ENCODE data around the gene SLC16A3. TPM values are rescaled to one million over a fixed set of nuclear protein-coding genes. Genes with fewer than 3 reads are reported as not detected.

SLC16A3 gene
- polyA plus RNA-seq, 1 donor (not counting 4 experiments of a cell fraction or from before 2014, with no cell fraction given), result 35.7 TPM

DNA sequence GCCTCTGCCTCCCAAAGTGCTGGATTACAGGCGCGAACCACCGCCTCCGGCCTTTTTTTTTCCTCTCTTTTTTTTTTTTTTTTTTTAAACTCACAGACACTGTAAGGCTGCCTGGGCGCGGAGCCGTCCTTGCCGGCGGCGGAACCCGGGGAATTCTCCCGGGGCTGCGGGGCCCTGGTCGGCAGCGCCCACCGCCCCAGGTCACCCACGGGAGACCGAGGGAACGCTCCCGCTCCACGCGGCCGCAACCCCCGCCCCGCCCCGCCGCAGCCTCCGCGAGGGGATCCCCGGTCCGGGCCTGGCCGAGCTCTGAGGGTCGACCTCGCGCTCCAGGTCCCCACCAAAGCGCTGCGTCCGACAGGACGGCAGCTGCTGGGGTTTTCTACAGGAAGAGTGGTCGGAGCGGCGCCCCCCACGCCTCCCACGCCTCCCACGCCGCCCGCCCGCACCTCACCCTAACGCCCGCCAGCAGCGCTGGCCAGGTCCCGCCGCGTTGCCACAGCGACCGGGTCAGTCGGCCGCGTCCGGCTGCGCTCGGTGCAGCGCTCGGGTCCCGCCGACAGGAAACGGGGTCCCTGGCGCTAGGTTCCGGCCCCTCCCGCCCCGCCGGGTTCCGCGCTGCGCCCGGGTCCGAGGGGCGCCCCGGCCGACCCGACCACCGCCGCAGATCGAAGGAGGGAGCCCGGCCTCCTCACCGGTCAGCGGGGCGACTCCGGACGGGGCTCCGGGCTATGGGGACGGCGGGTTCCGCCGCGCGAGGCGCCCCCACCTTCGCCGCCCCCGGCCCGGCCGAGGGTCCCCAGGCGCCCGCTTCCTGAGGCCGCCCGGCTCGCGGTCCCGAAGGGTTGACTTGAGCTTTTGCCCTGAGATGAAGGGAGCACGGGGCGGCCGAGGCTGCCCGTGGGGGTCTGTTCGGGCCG, 16.3 kb upstream of the SLC16A3 start, which contains the start of gene CCDC57:
CCDC57 (minus strand) TSS at position 512 of the 920 bp plus-strand sequence. CDS start 10,898 bp downstream, outside the sequence.
- no peak for FAIRE-seq
- H3K27me3 ChIP-seq (ENCODE audit: control insufficient read depth, extremely low read depth, insufficient read depth, low read length), result no peaks in the 10 kb centered on the region
- peak within 1 kb of the TSS; percentile 81 for H3K27ac ChIP-seq (ENCODE audit: control insufficient read depth, insufficient read depth, low read length)
- H3K79me2 ChIP-seq (ENCODE audit: control insufficient read depth, insufficient read depth, low read length), result peaks cover 14% of the 10 kb centered on the region
- H3K9me3 ChIP-seq (ENCODE audit: control insufficient read depth, low read depth, low read length), result no peaks in the 10 kb centered on the region
- dilution Hi-C loops (cut with MboI; ENCODE audit: extremely low pct_ligation_motif_present, low sequenced_read_pairs), result no loop called here
- TF ChIP-seq EZH2 (IDR thresholded peaks at IDR 0.05; ENCODE audit: low read length), result no peak
- TF ChIP-seq, protein P1, sequence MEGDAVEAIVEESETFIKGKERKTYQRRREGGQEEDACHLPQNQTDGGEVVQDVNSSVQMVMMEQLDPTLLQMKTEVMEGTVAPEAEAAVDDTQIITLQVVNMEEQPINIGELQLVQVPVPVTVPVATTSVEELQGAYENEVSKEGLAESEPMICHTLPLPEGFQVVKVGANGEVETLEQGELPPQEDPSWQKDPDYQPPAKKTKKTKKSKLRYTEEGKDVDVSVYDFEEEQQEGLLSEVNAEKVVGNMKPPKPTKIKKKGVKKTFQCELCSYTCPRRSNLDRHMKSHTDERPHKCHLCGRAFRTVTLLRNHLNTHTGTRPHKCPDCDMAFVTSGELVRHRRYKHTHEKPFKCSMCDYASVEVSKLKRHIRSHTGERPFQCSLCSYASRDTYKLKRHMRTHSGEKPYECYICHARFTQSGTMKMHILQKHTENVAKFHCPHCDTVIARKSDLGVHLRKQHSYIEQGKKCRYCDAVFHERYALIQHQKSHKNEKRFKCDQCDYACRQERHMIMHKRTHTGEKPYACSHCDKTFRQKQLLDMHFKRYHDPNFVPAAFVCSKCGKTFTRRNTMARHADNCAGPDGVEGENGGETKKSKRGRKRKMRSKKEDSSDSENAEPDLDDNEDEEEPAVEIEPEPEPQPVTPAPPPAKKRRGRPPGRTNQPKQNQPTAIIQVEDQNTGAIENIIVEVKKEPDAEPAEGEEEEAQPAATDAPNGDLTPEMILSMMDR (optimal IDR thresholded peaks at IDR 0.05 in 1 of 3, IDR thresholded peaks at IDR 0.05 in 1 of 3, conservative IDR thresholded peaks at IDR 0.05 in 1 of 3; ENCODE audit: extremely low read depth in 1 of 3, insufficient read depth in 2 of 3, low read length in 3 of 3), result no peak
- peak within 1 kb of the TSS; percentile 90 for H3K4me2 ChIP-seq (ENCODE audit: control insufficient read depth, extremely low read depth, insufficient read depth, low read depth, low read length)
- H2AFZ ChIP-seq (ENCODE audit: control insufficient read depth, low read length), result peak within 1 kb of the TSS; percentile 69
- peak within 1 kb of the TSS; percentile 75 to 86 (median 78) for H3K4me3 ChIP-seq (ENCODE audit: control insufficient read depth in 2 of 3, extremely low read depth in 1 of 3, insufficient read depth in 2 of 3, low read depth in 1 of 3, low read length in 3 of 3)
- H3K36me3 ChIP-seq (ENCODE audit: control insufficient read depth in 2 of 2, extremely low read depth in 1 of 2, insufficient read depth in 2 of 2, low read length in 2 of 2), result peaks cover 0 to 6% of the 10 kb centered on the region in 2 experiments
- no peaks in the 10 kb centered on the region for H3K9me1 ChIP-seq (ENCODE audit: control insufficient read depth, extremely low read depth, insufficient read depth, low read length)
- no peaks in the 10 kb centered on the region for H4K20me1 ChIP-seq (ENCODE audit: control insufficient read depth, extremely low read depth, insufficient read depth, low read length)
- DNase-seq (ENCODE audit: low read depth, low spot score), result no peak
- H3K4me1 ChIP-seq (ENCODE audit: control insufficient read depth, extremely low read depth, insufficient read depth, low read length), result peaks cover 35% of the 10 kb centered on the region
- H3K9ac ChIP-seq (ENCODE audit: control insufficient read depth, extremely low read depth, insufficient read depth, low read length), result peak within 1 kb of the TSS; percentile 84

DNA sequence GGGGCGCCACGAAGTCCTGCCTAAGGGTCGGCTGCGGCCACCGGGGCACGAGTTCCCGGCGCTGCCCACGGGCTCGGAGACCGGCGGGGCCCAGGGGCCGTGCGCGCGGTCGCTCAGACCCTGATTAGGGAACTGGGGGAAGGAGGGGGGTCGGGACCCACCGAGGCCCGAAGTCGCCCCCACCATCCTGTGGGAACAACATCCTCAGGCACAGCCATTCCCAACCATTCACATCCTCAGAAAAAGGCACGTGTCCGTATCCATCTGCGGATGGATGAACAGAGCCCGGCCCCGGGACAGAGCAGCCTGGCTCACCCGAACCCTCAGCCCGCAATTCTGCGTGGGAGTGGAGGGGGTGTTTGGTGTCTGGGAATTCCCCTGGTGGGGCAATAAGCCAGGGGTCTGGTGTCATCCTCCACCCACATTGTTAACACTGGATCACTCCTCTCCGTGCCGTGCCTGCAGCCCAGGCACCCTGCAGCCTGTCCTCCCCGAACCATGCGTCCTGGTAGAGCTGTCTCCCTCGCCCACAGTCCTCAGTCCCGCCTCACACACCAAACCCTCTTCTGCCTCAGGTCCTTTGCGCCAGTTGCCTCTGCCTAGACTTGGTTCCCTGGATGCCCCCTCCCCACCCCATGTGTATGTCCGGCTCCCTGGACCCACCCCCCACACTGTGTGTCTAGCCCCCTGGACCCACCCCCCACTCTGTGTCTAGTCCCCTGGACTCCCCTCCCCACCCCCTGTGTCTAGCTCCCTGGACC, 15.4 kb upstream of the SLC16A3 start:
- Histone ChIP-seq H3K36me3 (ENCODE audit: control insufficient read depth in 2 of 2, extremely low read depth in 1 of 2, insufficient read depth in 2 of 2, low read length in 2 of 2) (peaks cover 0 to 3% of the 10 kb centered on the region in 2 experiments), H3K79me2 (ENCODE audit: control insufficient read depth, insufficient read depth, low read length) (peaks cover 14% of the 10 kb centered on the region), H3K9me1 (ENCODE audit: control insufficient read depth, extremely low read depth, insufficient read depth, low read length) (no peaks in the 10 kb centered on the region), H3K27ac (ENCODE audit: control insufficient read depth, insufficient read depth, low read length) (peak overlapping the region; percentile 81), H3K4me2 (ENCODE audit: control insufficient read depth, extremely low read depth, insufficient read depth, low read depth, low read length) (peak overlapping the region; percentile 65), H3K4me1 (ENCODE audit: control insufficient read depth, extremely low read depth, insufficient read depth, low read length) (peaks cover 39% of the 10 kb centered on the region), H2AFZ (ENCODE audit: control insufficient read depth, low read length) (peak overlapping the region; percentile 69), H3K9ac (ENCODE audit: control insufficient read depth, extremely low read depth, insufficient read depth, low read length) (peak overlapping the region; percentile 84), H4K20me1 (ENCODE audit: control insufficient read depth, extremely low read depth, insufficient read depth, low read length) (no peaks in the 10 kb centered on the region), H3K27me3 (ENCODE audit: control insufficient read depth, extremely low read depth, insufficient read depth, low read length) (no peaks in the 10 kb centered on the region), H3K4me3 (ENCODE audit: control insufficient read depth in 2 of 3, extremely low read depth in 1 of 3, insufficient read depth in 2 of 3, low read depth in 1 of 3, low read length in 3 of 3) (peak overlapping the region; percentile 75 to 86 (median 78)), H3K9me3 (ENCODE audit: control insufficient read depth, low read depth, low read length) (no peaks in the 10 kb centered on the region)
- dilution Hi-C loops (cut with MboI; ENCODE audit: extremely low pct_ligation_motif_present, low sequenced_read_pairs), result no loop called here
- TF ChIP-seq, protein P1 (optimal IDR thresholded peaks at IDR 0.05 in 1 of 3, IDR thresholded peaks at IDR 0.05 in 1 of 3, conservative IDR thresholded peaks at IDR 0.05 in 1 of 3; ENCODE audit: extremely low read depth in 1 of 3, insufficient read depth in 2 of 3, low read length in 3 of 3), result no peak
- TF ChIP-seq EZH2 (IDR thresholded peaks at IDR 0.05; ENCODE audit: low read length), result no peak
- FAIRE-seq, result no peak
- DNase-seq (ENCODE audit: low read depth, low spot score), result no peak

Data from keratinocyte (primary cell).